Spleen (tissue), 7 donors: ENCODE measurements around the gene SLC2A9.

Experiments used
- CTCF ChIP-seq, 11 experiments: fragments of 200-600 bp in 7 of 11; fragments of 450-650 bp in 4 of 11; sonication (generic) in 4 of 11; IDR thresholded peaks in 8 of 11; conservative IDR thresholded peaks in 3 of 11; 1 replicate in 7 of 11; 2 replicates in 4 of 11; pipeline versions ENCODE4 v1.4.0 to v1.8.0; 2016 to 2021; ENCODE audit warnings: antibody characterized with exemption in 11 of 11, inconsistent platforms in 4 of 11, mild to moderate bottlenecking in 1 of 11
- POLR2A ChIP-seq, 3 donors: fragments of 450-650 bp; IDR thresholded peaks; one replicate each; pipeline ENCODE4 v1.5.1; 2017; ENCODE audit warnings: antibody characterized with exemption in 3 of 3, mild to moderate bottlenecking in 1 of 3
- donor health status: DM: no; HTN: no; CAD: no; lungs with moderate emphysema.
- donor health status: DM: no; HTN: no; CAD: no.
- donor health status: DM: no; HTN: no; CAD: no.

GRCh38 chr4:9849538-9849920, 171.8 kb downstream of the SLC2A9 start:
- TF ChIP-seq CTCF (IDR thresholded peaks at IDR 0.05 in 8 of 11, conservative IDR thresholded peaks at IDR 0.05 in 3 of 11) (no peak), POLR2A (IDR thresholded peaks at IDR 0.05) (no peak)
